Measurements from ENCODE around the gene GLA.
A peak's percentile ranks its signal among the peaks of the same experiment; 100 is the strongest.

The GLA gene

DNA sequence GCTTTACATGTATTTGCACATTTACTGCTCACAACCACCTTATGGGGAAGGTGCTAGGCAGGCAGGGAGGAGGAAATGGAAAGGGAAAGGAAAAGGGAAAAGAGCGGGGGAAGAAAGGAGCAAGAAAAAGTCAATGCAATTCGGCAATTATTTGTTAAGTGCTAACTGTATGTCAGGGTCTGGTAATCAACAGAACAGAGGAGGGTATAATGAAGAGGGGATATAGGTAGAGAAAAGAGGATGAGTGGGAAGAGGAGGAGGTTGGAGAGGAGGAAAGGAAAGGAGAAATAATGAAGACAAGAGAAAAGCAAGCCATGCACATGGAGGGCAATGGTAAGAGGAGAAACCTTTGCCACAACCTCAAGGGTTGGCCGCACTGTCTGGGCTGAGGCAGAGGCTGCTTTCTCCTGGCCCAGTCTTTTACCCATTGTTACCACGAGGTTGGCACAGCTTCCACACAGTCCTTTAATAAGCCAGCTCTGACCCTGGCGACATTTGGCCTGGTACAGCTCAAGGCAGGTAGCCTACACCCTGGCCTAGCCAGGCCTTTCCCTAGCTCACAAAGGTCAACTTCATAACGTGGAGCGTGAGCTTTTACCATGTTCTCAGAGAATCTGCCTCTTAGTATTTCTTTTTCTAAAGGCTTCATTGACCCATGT, 22.6 kb downstream of the GLA start:
- DNase-seq (ENCODE audit: low read depth) = no peak
- peak overlapping the region; percentile 78 for H3K4me3 ChIP-seq (ENCODE audit: low read depth, low read length)

DNA sequence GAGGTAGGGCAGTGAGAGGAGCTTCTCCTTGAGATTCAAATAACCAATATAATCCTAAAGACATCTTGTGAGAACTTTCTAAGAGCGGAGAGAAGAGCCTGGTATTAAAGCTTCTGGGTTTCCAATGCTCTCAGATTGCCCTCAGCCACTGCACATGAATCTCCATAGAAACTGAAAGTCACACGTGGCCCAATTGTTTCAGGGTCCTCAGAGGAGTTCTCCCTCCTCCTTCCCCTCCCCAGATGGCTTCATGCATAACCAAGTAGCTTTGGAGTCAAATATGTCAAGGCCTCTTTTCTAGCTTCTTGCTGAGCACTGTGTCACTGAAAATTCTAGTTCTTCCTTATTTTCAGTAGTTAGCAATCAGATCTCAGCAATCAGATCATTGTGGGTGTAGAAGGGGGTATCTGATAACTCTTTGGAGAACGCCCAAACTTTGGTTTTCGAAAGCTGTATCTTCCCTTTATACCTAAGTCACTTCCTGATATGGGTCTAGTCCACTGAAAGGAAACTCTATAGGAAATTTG, 24.0 kb downstream of the GLA start:
- TF ChIP-seq, protein P1, sequence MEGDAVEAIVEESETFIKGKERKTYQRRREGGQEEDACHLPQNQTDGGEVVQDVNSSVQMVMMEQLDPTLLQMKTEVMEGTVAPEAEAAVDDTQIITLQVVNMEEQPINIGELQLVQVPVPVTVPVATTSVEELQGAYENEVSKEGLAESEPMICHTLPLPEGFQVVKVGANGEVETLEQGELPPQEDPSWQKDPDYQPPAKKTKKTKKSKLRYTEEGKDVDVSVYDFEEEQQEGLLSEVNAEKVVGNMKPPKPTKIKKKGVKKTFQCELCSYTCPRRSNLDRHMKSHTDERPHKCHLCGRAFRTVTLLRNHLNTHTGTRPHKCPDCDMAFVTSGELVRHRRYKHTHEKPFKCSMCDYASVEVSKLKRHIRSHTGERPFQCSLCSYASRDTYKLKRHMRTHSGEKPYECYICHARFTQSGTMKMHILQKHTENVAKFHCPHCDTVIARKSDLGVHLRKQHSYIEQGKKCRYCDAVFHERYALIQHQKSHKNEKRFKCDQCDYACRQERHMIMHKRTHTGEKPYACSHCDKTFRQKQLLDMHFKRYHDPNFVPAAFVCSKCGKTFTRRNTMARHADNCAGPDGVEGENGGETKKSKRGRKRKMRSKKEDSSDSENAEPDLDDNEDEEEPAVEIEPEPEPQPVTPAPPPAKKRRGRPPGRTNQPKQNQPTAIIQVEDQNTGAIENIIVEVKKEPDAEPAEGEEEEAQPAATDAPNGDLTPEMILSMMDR (IDR thresholded peaks at IDR 0.05; ENCODE audit: low read depth, low read length, missing control alignments) = no peak
- peak; percentile 76 for DNase-seq (ENCODE audit: low read depth)
- peak overlapping the region; percentile 78 for H3K4me3 ChIP-seq (ENCODE audit: low read depth, low read length)

More for the DNA sequence above, 22.6 kb downstream of the GLA start:
- TF ChIP-seq, protein P1 (IDR thresholded peaks at IDR 0.05; ENCODE audit: low read depth, low read length, missing control alignments) = no peak

DNA sequence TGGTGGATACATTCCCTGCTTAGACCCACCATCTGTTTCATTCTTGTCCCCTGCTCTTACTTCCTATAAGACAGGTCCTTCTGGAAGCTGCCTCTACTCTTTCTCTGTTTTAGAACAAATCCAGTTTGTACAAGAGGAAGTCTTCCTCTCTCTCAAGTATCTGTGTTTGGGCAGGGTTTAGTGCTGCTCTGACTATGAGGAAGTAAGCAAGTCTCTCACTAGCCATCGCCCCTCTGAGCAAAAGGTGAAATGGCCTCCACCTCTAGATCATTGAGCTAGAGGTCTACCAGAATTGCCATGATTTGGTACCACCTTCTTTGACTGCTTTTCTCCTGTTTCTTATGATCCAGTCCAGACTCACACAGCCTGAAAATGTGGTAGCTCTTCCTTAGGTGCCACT, 30.2 kb downstream of the GLA start:
- DNase-seq (ENCODE audit: low read depth) = no peak

DNA sequence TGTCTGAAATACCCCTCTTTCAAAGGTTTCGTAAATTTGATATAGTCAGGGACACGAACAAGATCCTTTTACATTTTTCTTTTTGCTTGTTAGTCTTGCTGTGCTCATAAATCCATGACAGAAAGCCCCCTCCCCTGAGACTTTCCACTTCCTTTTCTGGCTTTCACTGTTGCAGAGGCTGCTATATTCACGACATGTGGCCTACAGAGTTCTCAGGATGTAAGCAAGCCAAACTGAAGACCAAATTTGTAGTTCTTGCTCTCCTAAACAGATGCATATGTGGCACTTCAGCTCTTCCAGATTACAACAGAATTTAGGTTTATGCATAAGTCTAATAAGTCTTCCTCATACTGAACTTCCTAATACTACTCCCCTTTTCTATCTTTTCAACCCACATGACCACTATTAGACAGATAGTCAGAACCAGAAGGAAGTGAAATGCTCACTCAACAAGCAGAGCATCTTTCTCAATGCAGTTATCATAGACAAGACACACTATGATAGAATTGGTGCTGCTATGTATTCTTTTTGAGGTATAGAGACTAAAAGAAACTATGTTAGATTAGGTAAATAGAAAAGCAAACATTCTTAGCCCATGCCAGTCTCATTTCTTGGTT, 36.7 kb downstream of the GLA start:
- no peak for DNase-seq (ENCODE audit: low read depth)
- H3K4me3 ChIP-seq (ENCODE audit: low read depth, low read length) = no peak overlapping the region
- TF ChIP-seq, protein P1 (IDR thresholded peaks at IDR 0.05; ENCODE audit: low read depth, low read length, missing control alignments) = no peak

More for the DNA sequence above, 30.2 kb downstream of the GLA start:
- H3K4me3 ChIP-seq (ENCODE audit: low read depth, low read length) = no peak overlapping the region
- TF ChIP-seq, protein P1 (IDR thresholded peaks at IDR 0.05; ENCODE audit: low read depth, low read length, missing control alignments) = no peak

DNA sequence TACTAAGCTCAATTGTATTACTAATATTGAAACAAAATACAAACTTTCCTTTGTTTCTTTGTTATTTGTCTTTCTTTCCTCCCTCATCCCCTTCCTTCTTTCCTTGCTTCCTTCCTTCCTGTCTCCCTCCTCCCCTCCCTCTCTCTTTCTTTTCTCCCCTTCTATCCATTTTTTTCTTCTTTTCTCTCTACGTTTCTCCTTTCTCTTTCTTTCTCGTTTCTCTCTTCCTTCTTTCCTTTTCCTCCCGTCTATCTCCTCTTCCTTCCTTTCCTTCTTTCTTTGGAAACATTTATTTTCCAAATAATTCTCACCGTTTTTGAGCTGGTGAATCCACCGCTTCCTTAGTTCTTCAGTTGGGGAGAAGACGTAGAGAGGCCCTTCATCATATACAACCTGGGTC, 38.0 kb downstream of the GLA start:
- TF ChIP-seq, protein P1 (IDR thresholded peaks at IDR 0.05; ENCODE audit: low read depth, low read length, missing control alignments) = no peak
- H3K4me3 ChIP-seq (ENCODE audit: low read depth, low read length) = no peak overlapping the region
- DNase-seq (ENCODE audit: low read depth) = no peak

DNA sequence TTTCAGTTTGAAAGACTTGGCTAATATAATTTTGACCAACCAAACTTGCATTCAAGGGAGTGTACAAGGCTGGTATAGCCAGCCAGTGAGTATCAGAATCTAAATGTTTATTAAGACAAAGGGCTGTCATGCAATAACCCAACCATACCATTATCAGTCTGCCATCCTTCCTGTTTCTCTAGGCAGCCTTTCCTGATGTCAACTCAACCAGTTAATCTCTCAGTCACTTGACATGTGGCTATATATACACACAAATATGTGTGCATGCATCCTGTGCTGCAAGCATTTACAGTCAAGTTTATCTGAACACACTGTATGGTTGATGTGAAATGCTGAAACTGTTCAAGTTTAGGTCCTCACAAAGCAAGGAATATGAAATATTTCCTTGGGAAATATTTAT, 38.9 kb downstream of the GLA start:
- no peak overlapping the region for H3K4me3 ChIP-seq (ENCODE audit: low read depth, low read length)
- no peak for DNase-seq (ENCODE audit: low read depth)

More for the DNA sequence above, 38.9 kb downstream of the GLA start:
- TF ChIP-seq, protein P1 (IDR thresholded peaks at IDR 0.05; ENCODE audit: low read depth, low read length, missing control alignments) = no peak
